Stimulated activated CD4-positive, alpha-beta T cell treated with anti-CD3 and anti-CD28 coated beads, Interleukin-4, amount 100 ng/mL, for 24 hours (primary cell): Measurements from ENCODE around the gene HSPBP1.

ENCODE experiments used
- DNase-seq: peaks from one replicate; pipeline ENCODE4 v3.0.0-alpha.2; 2020

HSPBP1 gene

DNA sequence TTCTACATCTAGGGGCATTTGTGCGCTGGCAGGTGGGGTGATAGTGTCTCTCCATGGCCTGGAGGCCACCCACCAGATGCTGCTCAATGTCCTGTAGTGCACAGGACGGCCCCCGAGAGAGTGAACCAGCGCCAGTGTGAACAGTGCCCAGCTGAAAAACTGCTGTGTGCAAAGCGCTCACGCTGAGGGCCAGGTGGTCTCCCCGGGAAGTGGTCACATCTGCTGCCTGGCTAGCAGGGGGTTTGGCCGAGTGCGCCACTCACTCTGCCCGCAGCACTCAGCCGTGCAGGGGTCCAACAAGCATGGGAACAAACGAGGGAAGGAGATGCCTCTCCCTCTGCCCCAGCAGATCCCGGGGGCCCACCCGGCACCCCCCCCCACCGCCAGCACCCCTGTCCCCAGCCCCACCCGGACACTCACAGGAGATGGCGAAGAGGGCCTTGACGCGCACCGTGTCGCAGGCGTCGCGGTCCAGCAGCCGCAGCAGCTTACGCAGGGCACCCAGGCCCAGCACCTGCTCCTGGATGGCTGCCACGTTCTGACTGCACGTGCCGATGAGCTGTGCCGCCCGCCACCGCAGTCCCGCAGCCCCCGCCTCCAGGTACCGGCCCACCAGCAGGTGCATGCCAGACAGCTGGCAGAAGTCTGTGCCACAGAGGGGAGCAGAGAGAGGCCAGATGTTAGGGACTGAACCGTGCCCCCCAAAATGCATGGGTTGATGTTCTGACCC, 5.8 kb downstream of the HSPBP1 start:
- DNase-seq: no peak

DNA sequence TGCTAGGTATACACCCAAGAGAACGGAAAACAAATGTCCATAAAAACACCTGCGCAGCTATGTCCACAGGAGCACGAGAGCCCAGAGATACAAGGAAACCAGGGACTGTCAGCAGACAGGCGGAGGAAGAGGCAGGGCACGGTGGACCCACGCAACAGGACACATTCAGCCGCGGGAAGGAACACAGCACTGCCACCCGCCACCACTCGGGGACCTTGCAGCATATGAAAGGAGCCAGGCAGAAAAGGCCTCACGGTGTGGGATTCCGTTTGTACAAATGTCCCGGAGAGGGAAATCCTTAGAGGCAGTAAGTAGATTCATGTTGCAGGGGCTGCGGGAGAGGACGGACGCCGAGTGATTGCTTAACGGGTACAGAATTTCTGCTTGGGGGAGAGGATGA, 7.8 kb downstream of the HSPBP1 start:
- DNase-seq: no peak

DNA sequence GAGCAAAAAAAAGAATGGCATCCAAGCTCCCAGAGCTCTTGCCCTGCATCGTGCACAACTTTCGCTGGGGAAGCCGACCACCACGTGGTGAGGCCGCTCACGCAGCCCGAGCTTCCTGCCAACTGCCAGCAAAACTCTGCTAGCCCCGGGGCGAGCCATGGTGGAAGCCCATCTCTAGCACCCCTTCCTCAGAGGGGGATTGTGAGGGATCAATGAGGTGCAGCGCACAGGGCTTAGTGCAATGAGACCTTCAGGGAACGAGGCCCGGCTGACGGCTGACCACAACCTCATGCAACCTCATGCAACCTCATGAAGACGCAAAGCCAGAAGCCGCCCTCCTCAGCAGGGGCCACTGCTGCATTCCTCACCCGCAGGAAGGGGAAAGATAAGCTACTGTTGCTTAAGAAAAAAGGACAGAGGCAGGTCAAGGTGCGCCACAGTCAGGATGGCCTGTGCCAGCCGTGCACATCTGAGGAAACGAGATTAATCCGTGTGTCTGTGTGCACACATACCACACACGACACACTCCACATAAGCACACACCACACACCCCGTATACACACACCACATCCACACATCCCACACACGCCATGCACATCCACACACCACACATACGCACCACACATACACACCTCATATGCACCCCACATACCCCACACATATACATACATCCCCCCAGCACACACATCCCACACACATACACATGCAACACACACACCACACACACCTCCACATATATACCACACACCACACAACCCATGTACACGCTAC, 9.6 kb downstream of the HSPBP1 start:
- no peak for DNase-seq

DNA sequence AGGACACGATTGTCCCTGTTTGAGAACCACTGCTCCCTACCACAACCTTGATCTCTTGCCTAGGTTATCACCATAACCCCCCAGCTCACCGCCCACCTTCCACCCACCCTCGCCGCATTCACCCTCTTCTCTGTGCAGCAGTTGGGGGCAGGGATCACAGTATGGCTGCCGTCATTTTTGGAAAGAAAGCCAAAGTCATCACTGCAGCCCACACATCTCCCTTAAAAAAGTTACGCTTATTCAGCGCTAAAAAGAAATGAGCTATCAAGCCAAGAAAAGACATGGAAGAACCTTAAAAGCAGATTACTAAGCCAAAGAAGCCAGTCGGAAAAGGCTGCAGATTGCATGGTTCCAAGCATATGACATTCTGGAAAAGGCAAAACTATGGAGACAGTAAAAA, 10.6 kb downstream of the HSPBP1 start:
- no peak for DNase-seq

DNA sequence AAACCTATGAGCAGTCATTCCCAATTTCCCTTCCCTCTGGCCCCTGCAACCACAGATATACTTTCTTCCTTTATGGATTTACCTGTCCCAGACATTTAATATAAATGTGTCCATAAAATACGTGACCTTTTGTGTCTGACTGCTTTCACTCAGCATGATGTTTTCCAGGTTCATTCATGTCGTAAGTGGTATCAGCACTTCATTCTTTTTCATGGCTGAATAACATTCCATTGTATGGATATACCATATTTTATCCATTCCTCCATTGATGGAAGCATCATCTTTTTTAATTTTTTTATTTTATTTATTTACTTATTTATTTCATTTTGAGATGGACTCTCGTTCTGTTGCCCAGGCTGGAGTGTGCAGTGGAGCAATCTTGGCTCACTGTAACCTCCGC, 13.1 kb downstream of the HSPBP1 start:
- no peak for DNase-seq

DNA sequence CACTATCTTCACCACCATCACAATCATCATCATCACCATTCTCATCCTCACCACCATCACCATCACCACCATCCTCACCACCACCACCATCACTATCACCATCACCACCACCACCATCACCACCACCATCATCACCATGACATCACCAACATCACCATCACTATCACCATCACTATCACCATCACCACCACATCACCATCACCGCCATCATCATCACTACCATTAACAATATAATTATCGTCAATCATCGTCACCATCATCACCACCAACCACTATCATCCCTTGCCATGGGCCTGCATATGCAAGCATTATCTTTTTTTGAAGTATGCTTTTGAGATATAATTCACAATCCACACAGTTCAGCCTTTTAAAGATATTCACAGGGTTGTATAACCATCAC, 13.5 kb downstream of the HSPBP1 start:
- no peak for DNase-seq

DNA sequence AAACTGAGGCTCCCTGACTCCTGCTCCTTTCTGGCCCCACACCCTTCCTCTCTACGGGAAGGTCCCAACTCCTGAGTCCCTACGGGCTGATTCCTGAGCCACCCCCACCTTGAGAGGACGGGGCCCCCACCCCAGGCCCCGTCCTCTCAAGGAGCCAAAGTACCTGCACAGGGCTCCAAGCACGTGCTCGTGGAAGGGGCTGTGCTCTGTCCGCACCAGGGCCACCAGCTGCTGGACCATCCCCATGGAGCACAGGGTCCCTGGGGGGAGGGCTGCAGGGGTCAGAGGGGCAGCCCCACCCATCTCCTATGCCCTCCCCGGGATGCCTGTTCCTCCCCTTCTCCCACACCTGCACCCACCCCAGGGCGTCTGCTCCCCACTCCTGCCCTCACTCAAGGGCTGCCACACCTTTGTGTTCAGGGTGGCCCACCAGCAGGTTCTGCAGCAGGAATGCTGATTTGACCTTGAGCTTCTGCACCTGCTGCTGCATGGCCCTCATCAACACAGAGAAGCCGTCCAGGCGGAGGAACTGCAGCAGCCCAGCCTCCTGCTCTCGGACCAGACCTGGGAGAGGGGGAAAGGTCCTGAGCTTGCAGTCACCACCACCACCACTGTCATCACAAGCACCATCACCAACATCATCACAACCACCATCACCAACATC, 14.1 kb downstream of the HSPBP1 start:
- DNase-seq: no peak

DNA sequence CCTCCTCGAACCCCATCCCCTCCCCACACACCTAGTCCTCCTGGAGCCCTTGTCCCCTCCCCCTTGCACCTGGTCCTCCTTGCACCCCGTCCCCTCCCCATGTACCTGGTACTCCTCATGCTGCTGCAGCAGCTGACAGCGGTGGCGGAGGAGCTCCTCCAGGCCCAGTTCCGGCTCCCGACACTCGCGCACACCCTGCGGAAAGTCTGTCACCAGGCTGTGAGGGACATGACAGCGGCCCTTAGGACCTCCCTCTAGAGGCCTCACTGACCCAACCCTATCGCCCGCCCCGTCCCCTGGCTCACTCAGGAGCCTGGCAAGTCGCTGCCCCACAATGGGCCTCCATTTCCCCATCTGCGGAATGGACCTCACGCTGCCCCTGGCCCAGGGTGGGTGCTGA, 14.7 kb downstream of the HSPBP1 start:
- no peak for DNase-seq

DNA sequence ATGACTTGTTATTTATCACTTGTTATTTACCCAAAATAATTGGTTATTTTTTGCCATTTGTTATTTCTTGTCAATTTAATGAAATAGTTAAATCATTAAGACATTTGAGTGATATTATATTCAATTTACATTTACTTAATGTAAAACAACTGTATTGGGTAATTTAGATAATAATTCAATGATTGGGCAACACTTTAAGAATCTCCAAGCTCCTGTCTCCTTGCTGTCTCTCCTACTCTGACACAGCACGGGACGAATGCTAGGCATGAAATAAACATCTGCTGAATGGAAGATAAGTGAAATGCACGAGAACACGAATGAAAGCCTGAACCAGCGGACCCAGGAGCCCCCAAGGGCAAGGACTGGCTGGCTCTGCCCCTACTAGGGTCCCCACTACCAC, 15.4 kb downstream of the HSPBP1 start:
- DNase-seq: no peak

DNA sequence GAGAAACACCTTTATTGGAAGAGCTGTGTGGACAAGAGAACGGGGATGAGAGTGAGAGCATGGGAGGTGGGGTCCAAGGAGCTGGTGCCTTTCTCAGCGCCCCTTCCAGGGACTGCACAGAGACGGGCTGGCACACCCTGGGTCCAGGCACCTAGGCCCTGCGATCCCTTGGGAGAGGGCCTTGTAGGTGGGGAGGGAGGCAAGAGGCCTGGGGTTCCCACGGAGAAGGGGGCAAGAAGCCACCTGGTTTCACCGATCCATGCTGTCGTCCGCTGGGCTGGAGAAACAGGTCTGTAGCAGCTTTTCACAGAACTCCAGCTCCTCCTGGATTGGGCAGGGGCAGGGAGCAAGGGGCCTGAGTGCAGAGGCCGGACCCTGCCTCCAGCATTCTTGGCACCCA, 17.6 kb downstream of the HSPBP1 start:
- no peak for DNase-seq

DNA sequence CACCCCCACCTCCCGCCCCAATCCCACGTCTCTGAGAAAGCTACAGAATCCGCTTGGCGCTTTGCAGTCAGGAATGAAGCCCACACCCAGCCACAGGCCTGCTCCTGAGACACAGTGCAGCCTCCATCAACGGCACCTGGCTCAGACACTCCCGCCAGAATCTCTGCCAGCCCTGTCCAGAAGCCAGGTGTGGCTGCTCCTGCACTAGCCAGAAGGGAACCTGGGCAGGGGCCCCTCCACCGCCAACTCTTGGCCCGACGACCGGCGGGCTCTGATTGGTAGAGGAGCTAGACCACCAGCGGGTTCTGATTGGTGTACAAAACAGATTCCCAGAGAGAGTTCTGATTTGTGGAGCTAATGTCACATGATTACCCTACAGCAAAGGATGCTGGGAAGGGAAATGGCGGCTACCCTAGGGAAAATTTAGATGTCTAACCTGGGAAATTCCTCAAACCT, 18.2 kb downstream of the HSPBP1 start:
- DNase-seq: no peak

DNA sequence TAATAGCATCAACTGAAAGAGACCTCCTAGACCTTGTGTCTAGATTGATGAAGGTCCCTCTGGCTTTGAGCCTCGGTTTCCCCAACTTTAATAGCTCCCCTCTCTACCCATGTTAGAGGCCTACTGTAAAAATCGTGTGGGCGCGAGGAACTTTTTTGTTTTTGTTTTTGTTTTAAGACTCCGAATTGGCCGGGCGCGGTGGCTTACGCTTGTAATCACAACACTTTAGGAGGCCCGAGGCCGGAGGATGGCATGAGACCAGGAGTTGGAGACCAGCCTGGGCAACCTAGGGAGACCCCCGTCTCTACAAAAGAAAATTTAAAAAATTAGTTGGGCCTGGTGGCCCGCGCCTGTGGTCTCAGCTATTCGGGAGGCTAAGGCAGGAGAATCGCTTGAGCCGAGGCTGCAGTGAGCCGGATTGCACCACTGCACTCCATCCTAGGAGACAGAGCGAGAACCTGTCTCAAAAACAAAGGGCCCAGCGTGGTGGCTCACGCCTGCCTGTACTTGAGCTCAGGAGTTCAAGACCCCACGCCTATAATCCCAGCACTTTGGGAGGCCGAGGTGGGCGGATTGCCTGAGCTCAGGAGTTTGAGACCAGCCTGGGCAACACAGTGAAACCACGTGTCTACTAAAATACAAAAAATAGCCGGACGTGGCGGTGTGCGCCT, 20.2 kb downstream of the HSPBP1 start:
- DNase-seq: no peak

DNA sequence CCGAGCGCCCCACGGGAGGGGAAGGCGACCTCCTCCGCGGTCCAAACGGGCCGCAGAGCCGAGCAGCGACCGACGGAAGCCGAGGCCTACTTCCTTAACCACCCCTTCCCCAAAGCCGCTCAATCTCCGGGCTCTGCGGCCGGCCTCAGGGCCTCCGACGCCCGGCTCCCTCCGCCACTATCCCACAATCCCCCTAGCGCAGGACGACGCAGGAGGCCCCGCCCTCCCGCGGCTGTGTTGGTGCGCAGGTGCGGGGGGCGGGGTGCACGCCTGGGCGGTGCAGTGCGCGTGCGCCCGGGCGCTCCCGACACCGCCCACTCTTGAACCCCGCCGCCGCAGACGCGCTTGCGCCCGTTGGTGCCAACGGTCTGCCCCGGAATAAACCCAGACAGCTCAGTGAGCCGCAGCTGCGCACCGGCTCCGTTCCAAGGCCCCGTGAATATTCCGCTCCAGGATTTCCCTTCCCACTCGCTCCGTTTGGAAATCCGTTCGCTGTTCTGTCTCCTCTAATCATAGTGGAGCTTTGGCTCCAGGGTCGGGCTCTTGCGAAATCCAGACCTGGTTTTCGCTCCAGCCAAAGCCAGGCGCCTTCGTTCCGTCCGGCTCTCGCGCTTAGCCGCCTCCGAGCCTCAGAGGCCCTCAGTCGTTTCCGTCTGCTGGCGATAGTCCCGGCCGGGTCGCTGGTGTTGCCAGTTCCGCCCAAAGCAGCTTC, 20.9 kb downstream of the HSPBP1 start, which contains the start of gene PPP6R1:
TSS of gene PPP6R1 (minus strand) at position 190 of the 712 bp plus-strand sequence. CDS start 11,914 bp downstream, outside the sequence.
- peak; percentile 94 for DNase-seq

DNA sequence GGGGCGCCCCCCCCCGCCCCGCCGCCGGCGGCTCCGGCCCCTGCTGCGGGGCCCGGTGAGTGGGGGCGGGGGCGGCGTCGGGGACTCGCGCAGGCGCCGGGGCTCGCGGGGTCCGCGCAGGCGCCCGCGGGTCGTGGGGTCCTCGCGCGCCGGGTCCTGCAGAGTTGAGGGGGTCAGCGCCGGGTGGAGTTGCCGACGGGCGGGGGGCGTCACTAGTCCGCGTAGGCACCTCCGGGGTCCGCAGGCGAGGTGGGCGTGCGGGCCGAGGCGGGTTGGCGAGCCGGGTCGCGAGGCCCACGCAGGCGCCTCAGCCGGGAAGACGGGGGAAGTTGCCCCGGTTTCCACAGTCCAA, 21.5 kb downstream of the HSPBP1 start:
- DNase-seq: peak; percentile 50

DNA sequence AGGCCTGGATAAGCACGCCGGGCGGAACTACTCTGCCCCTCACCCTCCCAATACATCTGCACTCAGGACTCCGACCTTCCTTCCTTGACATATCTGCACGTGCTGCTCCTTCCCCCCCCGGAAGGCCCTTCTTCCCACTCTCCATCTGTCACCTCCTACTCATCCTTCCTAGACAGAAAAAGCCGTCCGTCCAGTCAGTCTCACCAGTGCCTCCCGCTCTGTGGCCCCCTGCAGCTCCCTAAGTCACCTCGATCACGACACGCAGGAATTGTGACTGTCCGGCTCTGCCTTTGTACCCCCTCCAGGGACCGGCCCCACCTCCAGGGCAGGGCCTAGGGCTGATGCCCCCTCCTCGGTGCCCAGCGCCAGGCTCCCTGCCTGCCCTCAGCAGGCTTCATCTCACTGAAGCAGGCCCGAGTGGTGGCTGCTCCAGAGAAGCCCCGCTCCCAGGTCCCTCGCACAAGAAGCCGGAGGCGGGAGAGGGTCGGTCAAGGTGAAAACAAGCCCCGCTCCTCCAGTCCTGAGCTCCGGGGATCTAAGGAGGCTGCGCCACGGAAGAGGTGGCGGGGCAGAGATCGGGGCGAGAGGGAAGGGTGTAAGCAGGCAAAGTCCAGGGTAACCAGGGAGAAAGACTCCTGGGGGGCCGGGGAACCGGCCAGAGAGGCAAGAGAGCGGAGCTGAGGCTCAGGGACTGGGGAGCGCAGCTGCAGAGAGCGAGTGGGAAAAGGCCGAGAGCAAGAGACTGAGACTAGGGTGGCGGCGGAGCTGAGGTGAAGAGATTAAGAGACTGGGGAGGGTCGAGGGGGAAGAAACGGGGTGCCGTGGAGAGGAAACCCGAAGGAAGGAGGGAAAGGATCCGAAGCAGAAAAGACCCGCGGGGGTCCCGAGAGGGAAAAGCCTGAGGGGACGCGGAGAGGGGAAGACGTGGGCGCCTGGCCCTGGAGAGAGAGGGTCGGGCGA, 22.2 kb downstream of the HSPBP1 start:
- DNase-seq: peak; percentile 34

DNA sequence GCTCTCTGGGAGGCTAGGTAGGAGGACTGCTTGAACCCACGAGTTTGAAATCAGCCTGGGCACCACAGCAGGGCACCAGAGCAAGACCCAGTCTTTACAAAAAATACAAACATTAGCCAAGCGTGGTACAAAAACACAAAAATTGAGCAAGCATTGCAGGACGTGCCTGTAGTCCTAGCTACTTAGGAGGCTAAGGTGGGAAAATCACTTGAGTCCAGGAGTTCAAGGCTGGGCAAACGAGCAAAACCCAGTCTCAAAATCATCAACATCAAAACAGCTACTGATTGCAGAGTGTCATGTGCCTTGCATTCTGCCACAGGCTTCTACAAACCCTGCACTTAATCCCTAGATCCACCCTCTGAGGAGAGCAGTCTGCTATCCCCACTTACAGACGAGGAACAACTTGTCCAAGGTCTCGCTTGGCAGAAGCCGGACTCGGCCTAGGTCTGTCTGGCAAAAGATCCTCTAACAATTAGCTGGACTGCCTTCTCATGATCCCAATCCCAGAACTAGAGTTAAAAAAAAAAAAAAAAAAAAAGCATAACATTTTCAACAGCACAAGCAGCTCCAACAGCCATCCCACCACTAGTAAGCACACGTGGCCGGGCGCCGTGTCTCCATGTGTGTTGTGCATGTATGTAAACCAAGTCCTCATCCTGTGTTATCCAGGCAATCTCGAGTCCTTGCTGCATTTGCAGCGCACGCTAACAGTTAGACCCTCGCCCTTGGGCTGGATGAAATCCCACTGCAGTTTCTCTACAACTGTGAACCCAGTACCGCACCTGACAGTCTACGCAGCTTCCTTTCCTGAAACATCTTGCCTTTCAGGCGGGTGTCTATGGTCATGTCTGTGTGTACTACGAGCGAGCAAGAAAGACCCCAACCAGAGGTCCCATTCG, 23.1 kb downstream of the HSPBP1 start:
- no peak for DNase-seq

DNA sequence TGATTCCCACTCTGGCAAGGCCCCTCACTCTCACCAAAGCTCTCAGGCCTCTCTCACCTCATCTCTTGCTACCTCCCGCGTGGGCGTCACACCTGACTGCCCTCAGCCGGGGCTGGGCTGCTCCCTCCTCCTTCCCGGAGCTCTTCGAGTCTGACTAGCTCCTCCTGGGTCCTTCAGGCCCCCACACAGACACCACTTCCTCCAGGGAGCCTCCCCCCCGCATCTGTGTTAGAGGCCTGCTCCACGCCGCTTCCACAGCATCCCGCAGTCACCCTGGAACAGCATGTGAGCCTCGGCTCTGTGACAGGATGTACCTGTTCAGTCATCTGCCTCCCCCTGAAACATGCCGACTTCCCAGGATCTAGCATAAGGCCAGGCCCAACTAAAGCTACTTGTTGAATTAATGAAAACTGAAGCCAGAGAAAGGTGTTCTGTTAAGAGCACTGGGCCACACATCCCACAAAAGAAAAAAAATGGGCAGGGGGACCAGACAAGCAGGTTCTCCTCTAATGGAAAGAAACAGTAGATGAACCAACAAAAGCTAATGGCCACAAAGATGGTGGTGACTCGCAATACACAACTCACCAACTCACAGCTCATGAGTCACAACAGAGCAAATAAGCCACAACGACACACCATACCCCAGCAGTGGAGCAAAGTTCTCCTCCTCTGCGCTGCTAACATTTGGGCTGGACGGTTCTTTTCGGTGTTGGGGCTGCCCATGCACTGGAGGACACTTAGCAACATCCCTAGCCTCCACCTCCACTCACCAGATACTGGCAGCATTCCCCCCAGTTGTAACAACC, 24.1 kb downstream of the HSPBP1 start:
- peak; percentile 56 for DNase-seq

DNA sequence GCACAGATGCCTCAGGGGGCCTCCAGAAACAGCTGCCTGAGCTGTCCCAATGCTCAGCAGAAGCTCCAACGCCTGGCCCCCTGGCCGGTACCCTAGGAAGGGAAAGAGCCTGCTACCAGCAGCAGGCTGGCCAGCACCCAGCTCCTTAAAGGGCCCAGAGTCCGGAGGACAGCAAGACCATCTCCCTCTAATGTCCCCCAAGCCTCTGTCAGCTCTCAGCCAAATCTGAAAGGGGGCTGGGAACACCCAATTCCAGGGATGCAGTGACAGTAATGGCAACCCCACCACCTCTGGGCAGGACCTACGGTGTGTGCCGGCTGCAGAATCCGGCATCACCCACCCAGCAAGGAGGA, 25.3 kb downstream of the HSPBP1 start:
- DNase-seq: no peak

DNA sequence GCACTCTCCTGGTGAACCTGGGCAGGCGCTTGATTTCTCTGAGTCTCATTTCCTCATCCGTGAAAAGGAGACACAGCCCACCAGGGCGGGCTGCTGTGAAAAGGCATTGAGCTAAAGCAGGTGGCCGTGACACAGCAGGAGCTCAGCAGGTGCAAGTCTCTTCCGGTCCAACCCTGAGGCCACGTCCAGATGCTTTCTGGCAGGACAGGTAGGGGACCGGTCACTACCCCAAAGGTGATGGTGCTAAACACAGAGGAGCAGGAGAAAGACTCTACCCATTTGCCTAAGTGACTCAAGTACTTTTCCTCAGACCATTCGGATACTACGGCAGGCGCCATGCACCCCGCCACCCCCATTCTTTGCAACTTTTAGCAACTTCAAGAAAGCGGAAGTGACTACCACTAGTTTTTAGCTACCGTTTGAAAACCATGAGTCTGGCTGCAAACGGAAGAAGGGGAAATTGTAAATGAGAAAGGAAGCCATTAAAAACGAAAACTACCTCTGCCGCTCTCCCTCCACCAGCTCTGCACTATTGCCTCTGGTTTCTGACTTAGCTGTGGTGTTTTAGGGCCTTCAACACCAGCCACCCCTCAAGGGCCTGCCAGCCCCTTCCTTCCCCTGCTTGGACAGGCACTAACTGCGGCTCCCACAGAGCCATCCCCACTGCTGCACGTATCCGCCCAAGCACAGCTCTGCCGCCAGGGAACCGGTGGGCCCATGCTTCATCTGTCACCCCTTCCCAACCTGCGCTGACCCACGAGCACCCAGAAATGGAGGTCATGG, 25.9 kb downstream of the HSPBP1 start:
- DNase-seq: peak; percentile 62
